Fibroblast of lung (primary cell): ENCODE results near the gene ITPR1. TPM values are rescaled to one million over a fixed set of nuclear protein-coding genes. Genes with fewer than 3 reads are reported as not detected.

Experiments used
- DNase-seq, 2 donors: peaks; one replicate each; pipeline versions ENCODE4 v3.0.0 to v3.0.0-alpha.2; 2010; ENCODE audit warnings: low read depth in 2 of 2
- H2AFZ ChIP-seq: 2 replicates; pipeline ENCODE4 v1.5.1; 2012; ENCODE audit warnings: low read length, control low read depth, inconsistent platforms
- H3K27ac ChIP-seq: 2 replicates; pipeline ENCODE4 v1.5.1; 2011; ENCODE audit warnings: low read length, control low read depth; ENCODE audit not compliant: insufficient read depth
- H3K27me3 ChIP-seq: 2 replicates; pipeline ENCODE4 v1.5.1; 2011; ENCODE audit warnings: mild to moderate bottlenecking, low read length; ENCODE audit not compliant: control insufficient read depth, insufficient read depth
- H3K36me3 ChIP-seq: 2 replicates; pipeline ENCODE4 v1.5.1; 2011; ENCODE audit warnings: low read length; ENCODE audit not compliant: control insufficient read depth, insufficient read depth
- H3K4me1 ChIP-seq: 2 replicates; pipeline ENCODE4 v1.5.1; 2011; ENCODE audit warnings: low read length; ENCODE audit not compliant: control insufficient read depth, insufficient read depth; ENCODE audit errors: extremely low read depth
- H3K4me2 ChIP-seq: 2 replicates; pipeline ENCODE4 v1.5.1; 2011; ENCODE audit warnings: low read length, control low read depth; ENCODE audit not compliant: insufficient read depth; ENCODE audit errors: extremely low read depth
- H3K4me3 ChIP-seq, 4 experiments: fragments of 200-600 bp in 1 of 4; sonication (generic) in 1 of 4; replicated peaks in 1 of 4; 2 replicates each; pipeline ENCODE4 v1.5.1; 2011 to 2016; ENCODE audit warnings: low read length in 4 of 4, low read depth in 3 of 4, mild to moderate bottlenecking in 3 of 4, control low read depth in 2 of 4, inconsistent platforms in 1 of 4, mixed read lengths in 1 of 4; ENCODE audit not compliant: insufficient read depth in 1 of 4; ENCODE audit errors: control extremely low read depth in 1 of 4
- H3K79me2 ChIP-seq: 2 replicates; pipeline ENCODE4 v1.5.1; 2012; ENCODE audit warnings: mild to moderate bottlenecking, low read length, inconsistent platforms; ENCODE audit not compliant: control insufficient read depth, insufficient read depth
- H3K9ac ChIP-seq: 2 replicates; pipeline ENCODE4 v1.5.1; 2011; ENCODE audit warnings: mild to moderate bottlenecking, low read length, control low read depth; ENCODE audit not compliant: insufficient read depth
- H3K9me3 ChIP-seq: 2 replicates; pipeline ENCODE4 v1.5.1; 2012; ENCODE audit warnings: low read depth, low read length; ENCODE audit not compliant: control insufficient read depth, insufficient read depth
- H4K20me1 ChIP-seq: 2 replicates; pipeline ENCODE4 v1.5.1; 2011; ENCODE audit warnings: low read length; ENCODE audit not compliant: control insufficient read depth, insufficient read depth; ENCODE audit errors: extremely low read depth
- EZH2 ChIP-seq: IDR thresholded peaks from 2 replicates; pipeline ENCODE4 v1.5.1; 2012; ENCODE audit warnings: low read length, control low read depth, mild to moderate bottlenecking; ENCODE audit errors: missing control alignments
- polyA minus RNA-seq: library from RNA; depleted of rRNA, polyadenylated mRNA; stranded (reverse); fragments of >200 nt; gene quantifications from 2 replicates; pipeline ENCODE4 v1.2.3, GENCODE V29; 2011; ENCODE audit warnings: low replicate concordance
- polyA plus RNA-seq, 2 donors: library from polyadenylated mRNA; depleted of rRNA in 1 of 2; stranded (reverse) in 1 of 2; unstranded in 1 of 2; fragments of >200 nt; gene quantifications; 2 replicates each; pipeline ENCODE4 v1.2.1, GENCODE V29; 2011 to 2012; ENCODE audit warnings: missing spikeins in 1 of 2
- total RNA-seq: library from RNA; depleted of rRNA; stranded (reverse); fragments of >200 nt; gene quantifications from 2 replicates; pipeline ENCODE4 v1.2.1, GENCODE V29; 2014
- TF ChIP-seq, protein P1 (sequence below), 2 donors: IDR thresholded peaks in 1 of 2; conservative IDR thresholded peaks in 1 of 2; 1 replicate in 1 of 2; 2 replicates in 1 of 2; pipeline ENCODE4 v1.5.1; 2011 to 2012; ENCODE audit warnings: low read length in 2 of 2, control low read depth in 1 of 2, inconsistent platforms in 1 of 2, low read depth in 1 of 2, mild to moderate bottlenecking in 1 of 2

Gene ITPR1
- 48.0 and 87.0 TPM in 2 replicates for total RNA-seq
- 6.7 and 19.2 TPM in 2 replicates for polyA plus RNA-seq
- 4.8 and 16.3 TPM in 2 replicates for polyA plus RNA-seq (2012)
- 7.0 and 28.0 TPM in 2 replicates for polyA minus RNA-seq

- no peaks in the 10 kb centered on the region for H3K79me2 ChIP-seq
- peak within 1 kb of the TSS; percentile 54 for H3K27ac ChIP-seq
- peak; percentile 98 to 99 for DNase-seq
- peak within 1 kb of the TSS; percentile 73 for H3K9ac ChIP-seq
- H4K20me1 ChIP-seq, result no peaks in the 10 kb centered on the region
- H2AFZ ChIP-seq, result peak within 1 kb of the TSS; percentile 79
- peak within 1 kb of the TSS; percentile 67 to 95 (median 78) for H3K4me3 ChIP-seq
- no peaks in the 10 kb centered on the region for H3K4me1 ChIP-seq
- no peak for TF ChIP-seq EZH2
- TF ChIP-seq, protein P1, sequence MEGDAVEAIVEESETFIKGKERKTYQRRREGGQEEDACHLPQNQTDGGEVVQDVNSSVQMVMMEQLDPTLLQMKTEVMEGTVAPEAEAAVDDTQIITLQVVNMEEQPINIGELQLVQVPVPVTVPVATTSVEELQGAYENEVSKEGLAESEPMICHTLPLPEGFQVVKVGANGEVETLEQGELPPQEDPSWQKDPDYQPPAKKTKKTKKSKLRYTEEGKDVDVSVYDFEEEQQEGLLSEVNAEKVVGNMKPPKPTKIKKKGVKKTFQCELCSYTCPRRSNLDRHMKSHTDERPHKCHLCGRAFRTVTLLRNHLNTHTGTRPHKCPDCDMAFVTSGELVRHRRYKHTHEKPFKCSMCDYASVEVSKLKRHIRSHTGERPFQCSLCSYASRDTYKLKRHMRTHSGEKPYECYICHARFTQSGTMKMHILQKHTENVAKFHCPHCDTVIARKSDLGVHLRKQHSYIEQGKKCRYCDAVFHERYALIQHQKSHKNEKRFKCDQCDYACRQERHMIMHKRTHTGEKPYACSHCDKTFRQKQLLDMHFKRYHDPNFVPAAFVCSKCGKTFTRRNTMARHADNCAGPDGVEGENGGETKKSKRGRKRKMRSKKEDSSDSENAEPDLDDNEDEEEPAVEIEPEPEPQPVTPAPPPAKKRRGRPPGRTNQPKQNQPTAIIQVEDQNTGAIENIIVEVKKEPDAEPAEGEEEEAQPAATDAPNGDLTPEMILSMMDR (conservative IDR thresholded peaks at IDR 0.05 in 1 of 2, IDR thresholded peaks at IDR 0.05 in 1 of 2; ENCODE audit: low read depth in 1 of 2, low read length in 2 of 2), result peak in 1 of 2 donors; percentile 3
- H3K27me3 ChIP-seq, result no peaks in the 10 kb centered on the region
- no peaks in the 10 kb centered on the region for H3K36me3 ChIP-seq
- H3K9me3 ChIP-seq, result no peaks in the 10 kb centered on the region
- peak within 1 kb of the TSS; percentile 95 for H3K4me2 ChIP-seq
Measured at GRCh38 chr3:4493014-4493940, at the start of gene ITPR1. ITPR1 (plus strand) TSS chr3:4493348; CDS start chr3:4516492, 23,144 bp downstream.

DNA sequence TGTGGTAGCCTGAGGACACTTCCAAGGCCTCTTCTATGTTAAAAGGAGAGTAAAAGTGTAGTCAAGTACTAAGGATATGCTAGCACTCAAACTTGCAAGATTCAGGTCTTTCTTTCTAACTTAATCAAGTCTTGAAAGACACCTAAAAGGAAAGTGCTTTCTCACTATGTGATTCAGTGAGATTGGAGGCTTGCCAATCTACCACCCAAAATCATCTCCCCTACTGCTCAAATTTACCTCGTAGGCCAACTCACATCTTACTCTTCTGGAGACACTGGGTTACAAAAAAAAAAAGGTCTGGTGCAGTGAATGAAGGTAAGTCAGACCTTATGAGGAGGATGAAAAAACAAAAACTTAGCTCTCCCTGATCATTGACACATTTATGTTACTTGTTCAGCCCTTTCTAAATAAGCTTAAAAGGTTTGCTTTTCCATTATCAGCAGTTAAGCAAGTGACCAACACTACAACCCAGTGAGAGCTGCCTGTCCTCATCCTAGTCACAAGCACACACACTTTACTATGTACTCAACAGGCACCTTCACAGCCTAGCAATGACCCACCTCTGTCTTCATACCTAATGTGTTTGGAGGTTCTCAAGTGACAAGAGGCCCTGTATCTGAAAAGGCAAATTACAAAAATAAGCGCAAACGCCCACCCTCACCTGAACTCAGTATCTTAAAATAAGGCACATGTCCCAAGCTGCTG, 45.7 kb upstream of the ITPR1 start:
- Histone ChIP-seq H3K4me1 (no peaks in the 10 kb centered on the region), H3K9ac (no peak overlapping the region), H2AFZ (no peak overlapping the region), H3K4me3 (no peak overlapping the region), H3K36me3 (no peaks in the 10 kb centered on the region), H3K79me2 (no peaks in the 10 kb centered on the region), H4K20me1 (no peaks in the 10 kb centered on the region), H3K27ac (no peak overlapping the region), H3K27me3 (no peaks in the 10 kb centered on the region), H3K9me3 (no peaks in the 10 kb centered on the region), H3K4me2 (no peak overlapping the region)
- no peak for DNase-seq
- TF ChIP-seq, protein P1 (conservative IDR thresholded peaks at IDR 0.05 in 1 of 2, IDR thresholded peaks at IDR 0.05 in 1 of 2; ENCODE audit: low read depth in 1 of 2, low read length in 2 of 2), result no peak
- no peak for TF ChIP-seq EZH2

- Histone ChIP-seq H4K20me1 (no peaks in the 10 kb centered on the region), H2AFZ (no peak overlapping the region), H3K79me2 (no peaks in the 10 kb centered on the region), H3K4me2 (no peak overlapping the region), H3K27me3 (no peaks in the 10 kb centered on the region), H3K4me1 (no peaks in the 10 kb centered on the region), H3K9ac (no peak overlapping the region), H3K27ac (no peak overlapping the region), H3K4me3 (no peak overlapping the region), H3K36me3 (no peaks in the 10 kb centered on the region), H3K9me3 (no peaks in the 10 kb centered on the region)
- TF ChIP-seq, protein P1 (conservative IDR thresholded peaks at IDR 0.05 in 1 of 2, IDR thresholded peaks at IDR 0.05 in 1 of 2; ENCODE audit: low read depth in 1 of 2, low read length in 2 of 2), result no peak
- no peak for TF ChIP-seq EZH2
- no peak for DNase-seq
Measured at GRCh38 chr3:4448187-4448586, 45.0 kb upstream of the ITPR1 start.
